KOPT-K1 (cell line): Measurements from ENCODE around the gene MICU1.
"Not testable (repeated sequence)": the region's sequence is repeated elsewhere in the genome, so short reads cannot be mapped to it uniquely, and the experiment has no call there.

Experiments used
- H3K27ac ChIP-seq: fragments of 200-600 bp; sonication (generic); 2 replicates; pipeline ENCODE4 v1.5.1; 2016; ENCODE audit warnings: antibody characterized with exemption, mild to moderate bottlenecking, low read depth, low read length; ENCODE audit not compliant: poor library complexity, severe bottlenecking
- H3K36me3 ChIP-seq: fragments of 200-600 bp; sonication (generic); 2 replicates; pipeline ENCODE4 v1.5.1; 2017; ENCODE audit warnings: antibody characterized with exemption, mild to moderate bottlenecking, low read length, moderate library complexity; ENCODE audit not compliant: insufficient read depth
- H3K9me3 ChIP-seq: fragments of 200-600 bp; sonication (generic); 2 replicates; pipeline ENCODE4 v1.5.1; 2017; ENCODE audit warnings: antibody characterized with exemption, low read length, mild to moderate bottlenecking; ENCODE audit not compliant: insufficient read depth, poor library complexity, severe bottlenecking

MICU1 gene

DNA sequence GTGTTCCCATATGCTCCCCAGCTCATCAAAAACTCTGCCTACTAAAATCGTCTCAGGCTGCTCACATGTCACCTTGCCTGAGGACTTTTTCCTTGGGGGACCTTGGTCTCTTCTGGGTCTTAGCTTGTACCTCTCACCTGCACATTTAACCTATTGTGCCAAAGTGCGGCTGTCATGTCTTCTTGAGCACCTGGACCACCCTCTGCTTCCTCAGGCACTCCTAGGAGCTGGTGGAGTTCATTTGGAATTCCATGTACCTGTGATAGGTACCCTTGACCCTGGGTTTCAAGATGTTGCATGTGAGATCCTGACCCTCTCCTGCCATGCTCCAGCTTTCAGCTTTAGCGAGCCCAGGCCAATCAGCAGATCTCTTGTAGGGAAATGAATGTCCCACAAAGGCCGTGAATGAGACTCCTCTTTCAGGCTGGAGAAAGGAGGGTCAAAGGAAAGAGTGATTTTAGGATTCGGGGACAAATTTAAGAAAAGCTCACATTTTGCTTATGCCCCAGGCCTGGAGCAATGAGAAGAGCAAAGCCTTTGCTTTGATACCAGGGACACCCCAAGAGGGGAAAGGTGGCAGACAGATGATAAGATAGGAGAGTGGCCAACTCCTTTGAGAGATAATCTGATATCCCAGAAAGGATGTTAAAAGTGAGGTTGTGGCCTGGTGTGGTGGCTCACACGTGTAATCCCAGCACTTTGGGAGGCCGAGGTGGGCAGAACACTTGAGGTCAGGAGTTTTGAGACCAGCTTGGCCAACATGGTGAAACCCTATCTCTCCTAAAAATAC is 260.6 kb downstream of the MICU1 start:
- Histone ChIP-seq H3K9me3 (no peaks in the 10 kb centered on the region), H3K36me3 (peaks cover 7% of the 10 kb centered on the region; the same call in 1 of the 2 replicates), H3K27ac (no peak overlapping the region)

DNA sequence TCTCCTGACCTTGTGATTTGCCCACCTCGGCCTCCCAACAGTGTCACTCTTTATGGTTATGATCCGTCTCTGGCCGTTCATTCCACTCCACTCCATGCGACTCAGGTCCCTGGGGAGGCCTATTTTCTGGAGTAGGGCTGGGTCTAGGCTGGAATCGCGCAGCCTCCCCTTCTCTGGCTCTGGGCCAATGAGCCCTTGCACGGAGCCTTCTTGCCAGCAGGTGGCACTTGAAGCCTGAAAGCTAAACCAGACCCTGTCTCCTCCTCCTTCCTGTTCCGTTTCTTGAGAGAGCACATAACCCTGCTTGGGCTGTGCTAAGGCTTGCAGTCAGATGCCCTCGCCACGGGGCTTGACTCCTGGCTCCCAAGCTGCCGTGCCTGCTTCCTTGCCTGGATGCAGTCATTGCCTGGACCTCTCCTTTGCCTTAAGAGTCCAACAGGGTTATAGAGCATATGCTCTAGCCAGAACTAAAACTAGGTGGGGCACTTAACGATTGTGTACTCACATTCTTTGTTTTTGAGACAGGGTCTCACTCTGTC is 261.6 kb downstream of the MICU1 start:
- peaks cover 7% of the 10 kb centered on the region; the same call in 1 of the 2 replicates for H3K36me3 ChIP-seq
- no peaks in the 10 kb centered on the region for H3K9me3 ChIP-seq
- H3K27ac ChIP-seq = peak overlapping the region; percentile 41

DNA sequence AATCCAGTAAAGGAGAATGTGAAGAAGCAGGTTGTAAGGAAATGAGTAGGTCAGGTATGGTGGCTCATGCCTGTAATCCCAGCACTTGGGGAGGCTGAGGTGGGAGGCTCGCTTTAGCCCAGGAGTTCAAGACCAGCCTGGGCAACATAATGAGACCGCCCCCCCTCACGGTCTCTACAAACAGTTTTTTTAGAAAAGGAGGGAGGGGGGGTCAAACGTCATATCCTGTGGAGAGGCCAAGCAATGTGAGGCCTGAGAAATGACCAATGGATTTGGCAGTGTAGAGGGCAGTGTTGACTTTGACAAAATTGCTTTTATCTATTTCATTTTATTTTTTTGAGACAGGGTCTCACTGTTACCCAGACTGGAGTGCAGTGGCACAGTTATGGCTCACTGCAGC is 268.9 kb downstream of the MICU1 start:
- Histone ChIP-seq H3K9me3 (no peaks in the 10 kb centered on the region), H3K36me3 (peaks cover 12% of the 10 kb centered on the region; the same call in 1 of the 2 replicates), H3K27ac (no peak overlapping the region)

DNA sequence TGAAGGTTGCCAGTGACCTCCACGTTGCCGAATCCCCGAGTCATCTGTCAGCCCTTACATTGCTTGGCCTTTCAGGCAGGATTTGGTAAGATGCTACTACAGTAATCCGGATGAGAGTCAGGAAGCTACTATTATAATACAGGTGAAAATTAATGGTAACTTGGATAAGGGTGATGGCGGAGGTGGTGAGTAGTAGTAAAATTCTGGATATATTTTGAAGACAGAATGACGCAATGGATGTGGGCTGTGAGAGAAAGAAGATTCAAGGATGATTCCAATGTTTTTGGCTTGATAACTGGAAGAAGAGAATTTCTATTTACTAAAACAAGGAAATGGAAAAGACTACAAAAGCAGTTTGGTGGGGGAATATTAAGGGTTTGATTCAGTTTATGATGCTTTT is 269.8 kb downstream of the MICU1 start:
- no peaks in the 10 kb centered on the region for H3K9me3 ChIP-seq
- no peak overlapping the region for H3K27ac ChIP-seq
- peaks cover 21% of the 10 kb centered on the region; the same call in 1 of the 2 replicates for H3K36me3 ChIP-seq

DNA sequence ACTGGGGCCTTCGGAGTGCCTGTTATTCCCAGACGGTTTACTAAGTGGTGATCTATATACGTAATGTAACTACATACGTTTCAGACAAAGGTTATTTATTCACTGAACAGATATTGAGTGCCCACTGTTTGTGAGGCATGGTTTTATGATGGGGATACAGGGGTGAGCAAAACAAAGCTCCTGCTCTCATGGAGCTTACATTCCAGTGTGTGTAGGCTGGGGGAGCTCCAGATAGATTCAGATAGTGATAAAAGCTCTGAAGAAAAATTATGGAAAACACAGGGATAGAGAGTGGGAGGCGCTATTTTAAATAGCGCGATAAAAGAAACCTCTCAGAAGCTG is 270.7 kb downstream of the MICU1 start:
- Histone ChIP-seq H3K27ac (peak overlapping the region; percentile 97), H3K9me3 (no peaks in the 10 kb centered on the region)

DNA sequence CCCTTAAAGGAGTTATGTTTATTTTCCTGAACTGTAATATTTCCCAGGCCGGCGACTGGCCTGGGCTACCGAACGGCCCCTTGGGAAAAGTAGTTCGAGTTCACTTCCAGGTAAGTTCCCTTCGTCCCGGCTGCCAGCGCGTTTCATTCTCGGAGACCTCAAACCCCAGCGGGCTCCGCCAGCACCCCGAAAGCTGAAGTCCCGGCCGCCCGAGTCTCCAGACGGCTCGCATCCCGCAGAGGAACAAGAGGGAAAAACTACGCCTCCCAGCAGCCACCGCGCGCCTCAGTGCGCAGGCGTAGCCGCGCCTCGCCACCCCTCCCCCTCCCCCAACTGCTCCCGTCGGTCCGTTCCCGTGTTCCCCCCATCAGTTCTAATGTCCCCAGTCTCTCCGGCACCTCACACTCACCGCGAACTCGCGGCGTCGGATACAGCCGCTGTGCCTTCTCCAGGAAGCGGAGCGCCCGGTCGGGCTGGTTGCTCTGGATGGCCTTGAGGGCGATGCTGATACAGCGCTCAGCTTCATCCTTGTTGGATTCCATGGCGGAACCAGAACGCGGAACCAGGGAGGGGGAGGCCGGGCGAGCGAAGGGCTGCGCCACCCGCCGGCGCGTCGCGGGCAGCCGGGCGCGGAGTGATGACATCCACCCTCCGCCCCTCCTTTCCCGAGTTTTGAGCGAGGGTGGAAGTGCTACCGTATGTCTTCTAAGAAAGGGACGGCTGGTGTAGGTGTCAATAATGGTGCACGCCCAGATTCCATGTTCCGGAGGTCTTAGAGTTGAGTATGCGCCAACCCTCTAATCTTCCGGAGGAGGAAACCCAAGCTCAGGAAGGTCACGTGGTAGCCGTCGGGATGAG is 271.3 kb downstream of the MICU1 start, which contains the start of gene DNAJB12:
DNAJB12 (minus strand) TSS at position 564 of the 858 bp plus-strand sequence; CDS start at position 542, 22 bp downstream.
- H3K9me3 ChIP-seq = no peaks in the 10 kb centered on the region
- peak within 1 kb of the TSS; percentile 97 for H3K27ac ChIP-seq
- H3K36me3 ChIP-seq = peaks cover 36% of the 10 kb centered on the region; the same call in 1 of the 2 replicates

More for the DNA sequence above, 270.7 kb downstream of the MICU1 start:
- H3K36me3 ChIP-seq = peaks cover 30% of the 10 kb centered on the region; the same call in 1 of the 2 replicates

DNA sequence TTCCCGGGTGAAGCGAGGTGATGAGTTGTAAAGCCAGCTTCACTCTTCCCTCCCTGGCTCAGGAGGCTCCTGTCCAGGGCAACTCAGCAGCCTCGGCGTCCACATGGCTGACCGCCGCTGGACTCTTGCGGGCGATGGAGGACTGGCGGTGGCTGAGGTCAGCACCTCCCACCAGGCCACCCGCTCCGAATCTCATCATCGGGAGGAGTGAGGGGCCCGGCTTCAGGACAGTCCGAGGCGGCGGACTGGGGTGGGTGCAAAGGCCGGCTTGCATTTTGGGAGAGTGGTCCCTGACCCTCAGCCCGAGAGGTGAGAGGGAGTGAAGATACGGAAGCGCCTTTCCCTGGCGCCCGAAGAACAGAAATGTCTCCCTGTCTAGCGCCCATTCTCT is 271.9 kb downstream of the MICU1 start:
- Histone ChIP-seq H3K27ac (peak overlapping the region; percentile 97), H3K9me3 (no peaks in the 10 kb centered on the region), H3K36me3 (peaks cover 42% of the 10 kb centered on the region)

DNA sequence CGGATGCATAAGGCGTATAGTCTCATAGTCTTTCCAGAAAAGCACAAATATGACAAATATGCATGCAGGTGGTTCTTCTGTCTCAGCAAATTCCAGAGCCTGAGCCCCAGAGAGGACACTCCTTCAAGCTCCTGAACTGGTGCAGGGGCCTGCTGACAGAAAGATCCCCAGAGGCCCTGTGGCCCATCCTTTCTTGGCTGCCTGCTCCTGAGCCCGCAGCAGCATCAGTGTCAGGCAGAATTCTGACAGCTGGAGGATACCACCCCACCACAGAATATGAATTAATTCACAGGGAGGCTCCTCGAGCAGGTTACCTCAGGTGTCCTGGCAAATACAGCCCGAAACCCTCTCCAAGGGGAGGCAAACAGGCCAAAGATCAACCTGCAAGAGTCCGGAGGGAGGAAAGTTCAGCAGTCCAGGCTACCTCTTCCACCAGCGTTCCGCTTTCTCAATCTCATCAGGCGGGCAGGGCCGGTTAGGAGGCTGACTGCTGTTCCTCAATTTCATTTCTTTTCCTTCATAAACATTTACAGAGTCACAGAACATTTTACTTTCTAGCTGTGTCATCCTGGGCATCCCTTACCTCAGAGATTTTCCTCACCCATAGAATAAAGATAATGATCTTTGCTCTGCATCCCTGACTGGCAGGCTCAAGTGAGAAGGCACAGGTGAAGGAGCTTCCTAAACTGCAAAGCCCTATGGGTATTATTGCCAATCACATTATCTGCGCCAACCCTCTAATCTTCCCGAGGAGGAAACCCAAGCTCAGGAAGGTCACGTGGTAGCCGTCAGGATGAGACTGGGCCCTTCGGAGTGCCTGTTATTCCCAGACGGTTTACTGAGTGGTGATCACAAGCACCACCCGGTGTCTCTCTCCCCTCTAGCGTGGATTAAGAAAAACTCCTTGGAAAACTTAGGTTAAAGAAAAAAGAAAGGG is 272.6 kb downstream of the MICU1 start:
- Histone ChIP-seq H3K36me3 (peaks cover 49% of the 10 kb centered on the region), H3K9me3 (no peaks in the 10 kb centered on the region), H3K27ac (peak overlapping the region; percentile 97)

DNA sequence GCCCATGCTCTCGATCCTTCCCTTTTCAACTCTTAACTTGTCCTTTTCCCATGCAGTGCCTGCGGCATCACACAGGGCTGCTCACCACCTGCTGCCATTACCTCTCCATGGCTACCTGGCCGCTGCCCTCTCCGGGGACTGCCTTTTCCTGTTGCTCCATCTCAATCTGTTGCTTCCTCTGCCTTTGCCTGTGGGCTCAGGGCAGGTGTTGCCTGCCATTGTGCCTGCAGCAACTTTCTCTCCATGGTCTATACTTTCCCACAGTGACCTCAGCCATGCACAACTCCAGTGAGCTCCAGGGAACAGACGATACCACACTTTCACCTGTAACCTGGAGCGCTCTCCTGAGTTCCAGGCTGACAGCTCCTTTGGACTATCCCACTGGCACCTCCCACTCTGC is 274.4 kb downstream of the MICU1 start:
- Histone ChIP-seq H3K27ac (no peak overlapping the region), H3K9me3 (no peaks in the 10 kb centered on the region), H3K36me3 (peaks cover 61% of the 10 kb centered on the region)

DNA sequence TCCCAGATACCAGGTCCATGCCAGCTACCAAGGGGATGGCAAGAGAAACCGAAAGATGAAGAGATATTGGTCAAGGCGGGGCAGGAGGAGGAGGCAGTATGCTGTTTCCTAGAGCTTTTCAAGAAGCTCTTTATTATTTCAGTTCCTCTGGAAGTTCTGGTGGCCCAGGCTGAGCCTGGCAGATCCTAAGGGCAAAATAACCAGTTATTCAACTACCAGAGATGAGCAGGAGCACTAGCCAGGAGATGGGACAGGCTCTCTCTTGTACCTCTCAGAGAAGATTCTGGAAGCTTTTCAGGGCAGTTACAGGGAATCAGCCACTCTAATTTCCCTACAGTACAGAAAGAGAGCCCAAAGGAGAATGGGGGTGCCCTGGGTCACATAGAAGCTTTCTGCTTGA is 276.4 kb downstream of the MICU1 start:
- Histone ChIP-seq H3K27ac (no peak overlapping the region), H3K9me3 (no peaks in the 10 kb centered on the region), H3K36me3 (peaks cover 69% of the 10 kb centered on the region)

DNA sequence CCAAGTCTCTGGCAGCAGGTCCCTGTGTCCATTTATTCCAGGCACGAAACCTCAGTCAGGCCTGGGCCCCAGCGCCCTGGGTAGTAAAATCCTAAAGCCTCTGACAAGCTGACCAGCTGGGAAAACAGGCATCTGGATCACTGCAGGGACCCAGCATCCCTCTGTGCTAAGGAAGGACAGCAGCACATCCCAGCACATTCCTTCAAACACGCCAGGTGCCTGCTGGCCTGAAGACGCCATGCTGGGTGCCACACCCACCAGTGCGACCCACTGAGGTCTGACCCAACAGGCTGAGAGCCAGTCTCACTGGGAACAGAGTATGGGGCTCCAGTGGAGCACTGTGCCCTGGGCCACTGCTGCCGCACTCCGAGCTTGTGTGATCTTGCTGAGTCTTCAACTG is 277.6 kb downstream of the MICU1 start:
- no peaks in the 10 kb centered on the region for H3K9me3 ChIP-seq
- H3K27ac ChIP-seq = no peak overlapping the region
- peaks cover 81% of the 10 kb centered on the region for H3K36me3 ChIP-seq

DNA sequence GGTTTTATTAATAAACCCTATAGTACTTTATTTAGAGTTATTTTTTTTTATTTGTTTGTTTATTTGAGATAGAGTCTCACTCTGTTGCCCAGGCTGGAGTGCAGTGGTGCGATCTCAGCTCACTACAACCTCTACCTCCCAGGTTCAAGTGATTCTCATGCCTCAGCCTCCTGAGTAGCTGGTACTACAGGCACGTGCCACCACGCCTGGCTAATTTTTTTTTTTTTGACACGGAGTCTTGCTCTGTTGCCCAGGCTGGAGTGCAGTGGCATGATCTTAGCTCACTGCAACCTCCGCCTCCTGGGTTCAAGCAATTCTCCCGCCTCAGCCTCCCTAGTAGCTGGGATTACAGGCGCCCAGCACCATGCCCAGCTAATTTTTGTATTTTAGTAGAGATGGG is 279.8 kb downstream of the MICU1 start:
- H3K36me3 ChIP-seq = peaks cover 82% of the 10 kb centered on the region
- not testable (repeated sequence) for H3K27ac ChIP-seq, H3K9me3 ChIP-seq

DNA sequence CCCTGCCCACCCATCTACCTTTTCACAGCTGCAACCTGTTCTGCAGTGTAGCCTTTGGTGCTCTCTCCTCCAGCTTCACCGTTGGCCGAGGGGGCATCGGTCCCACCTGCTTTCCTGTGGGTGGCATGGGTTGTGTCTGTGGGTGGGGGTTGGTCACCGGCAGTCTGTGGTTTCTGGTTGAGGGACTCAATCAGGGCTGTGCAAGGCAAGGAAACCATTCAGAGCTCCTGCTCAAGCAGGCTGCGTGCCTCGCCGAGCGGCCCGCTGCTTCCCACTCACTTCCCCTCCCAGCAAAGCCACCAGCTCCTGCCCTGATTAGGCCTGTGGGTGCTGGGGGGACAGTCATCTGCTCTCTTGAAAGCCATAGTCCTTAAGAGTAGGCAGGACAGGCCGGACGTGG is 280.9 kb downstream of the MICU1 start:
- Histone ChIP-seq H3K9me3 (no peaks in the 10 kb centered on the region), H3K27ac (peak overlapping the region; percentile 17), H3K36me3 (peaks cover 82% of the 10 kb centered on the region)

DNA sequence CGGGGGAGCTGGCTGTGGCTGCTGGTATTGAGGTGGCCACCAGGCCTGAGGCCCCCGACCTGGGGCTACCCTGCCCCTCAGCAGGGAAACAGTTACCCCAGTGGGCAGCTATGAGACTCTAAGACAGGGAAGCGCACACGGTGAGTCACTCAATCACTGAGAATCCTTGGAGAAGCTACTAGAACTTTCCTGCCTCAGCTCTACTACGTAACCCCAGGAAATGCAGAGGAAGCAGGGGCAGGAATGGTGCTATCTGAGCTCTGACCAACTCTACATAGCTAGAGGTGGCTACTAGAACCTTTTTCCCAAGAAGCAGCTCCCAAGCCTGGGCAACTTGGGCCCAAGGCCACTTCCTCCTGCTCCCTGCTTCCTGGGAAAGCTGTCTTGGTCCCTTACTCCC is 283.0 kb downstream of the MICU1 start:
- Histone ChIP-seq H3K36me3 (peaks cover 82% of the 10 kb centered on the region), H3K27ac (no peak overlapping the region), H3K9me3 (no peaks in the 10 kb centered on the region)
